ENCODE measurements around the gene CYP2F1.
"Not testable (repeated sequence)": the region's sequence is repeated elsewhere in the genome, so short reads cannot be mapped to it uniquely, and the experiment has no call there.

CYP2F1 gene, protein sequence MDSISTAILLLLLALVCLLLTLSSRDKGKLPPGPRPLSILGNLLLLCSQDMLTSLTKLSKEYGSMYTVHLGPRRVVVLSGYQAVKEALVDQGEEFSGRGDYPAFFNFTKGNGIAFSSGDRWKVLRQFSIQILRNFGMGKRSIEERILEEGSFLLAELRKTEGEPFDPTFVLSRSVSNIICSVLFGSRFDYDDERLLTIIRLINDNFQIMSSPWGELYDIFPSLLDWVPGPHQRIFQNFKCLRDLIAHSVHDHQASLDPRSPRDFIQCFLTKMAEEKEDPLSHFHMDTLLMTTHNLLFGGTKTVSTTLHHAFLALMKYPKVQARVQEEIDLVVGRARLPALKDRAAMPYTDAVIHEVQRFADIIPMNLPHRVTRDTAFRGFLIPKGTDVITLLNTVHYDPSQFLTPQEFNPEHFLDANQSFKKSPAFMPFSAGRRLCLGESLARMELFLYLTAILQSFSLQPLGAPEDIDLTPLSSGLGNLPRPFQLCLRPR

DNA sequence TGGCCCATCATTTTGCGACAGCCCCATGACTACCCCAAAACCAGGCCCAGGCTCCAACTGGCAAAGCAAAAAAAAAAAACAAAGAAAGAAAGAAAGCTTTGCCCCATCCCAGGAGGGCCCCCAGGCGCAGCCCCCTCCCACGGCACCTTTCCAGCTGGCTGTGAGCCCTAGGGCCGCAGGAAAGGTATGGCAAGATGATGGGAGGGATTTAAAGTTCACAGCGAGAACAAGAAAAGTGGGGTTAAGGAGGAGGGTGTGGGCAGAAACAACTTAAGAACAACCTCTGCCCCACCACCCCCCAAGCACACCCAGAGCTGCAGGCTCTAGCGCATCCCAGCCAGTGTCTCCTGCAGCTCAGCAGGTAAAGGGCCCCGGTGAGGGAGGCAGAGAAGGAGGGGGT, at the start of gene CYP2F1:
Gene CYP2F1, plus strand, starts transcription at position 301 of the 400 bp plus-strand sequence. CDS start 1,757 bp downstream, outside the sequence.
- DNase-seq (ENCODE audit: extremely low read depth in 1 of 2, low read depth in 1 of 2) = no peak

DNA sequence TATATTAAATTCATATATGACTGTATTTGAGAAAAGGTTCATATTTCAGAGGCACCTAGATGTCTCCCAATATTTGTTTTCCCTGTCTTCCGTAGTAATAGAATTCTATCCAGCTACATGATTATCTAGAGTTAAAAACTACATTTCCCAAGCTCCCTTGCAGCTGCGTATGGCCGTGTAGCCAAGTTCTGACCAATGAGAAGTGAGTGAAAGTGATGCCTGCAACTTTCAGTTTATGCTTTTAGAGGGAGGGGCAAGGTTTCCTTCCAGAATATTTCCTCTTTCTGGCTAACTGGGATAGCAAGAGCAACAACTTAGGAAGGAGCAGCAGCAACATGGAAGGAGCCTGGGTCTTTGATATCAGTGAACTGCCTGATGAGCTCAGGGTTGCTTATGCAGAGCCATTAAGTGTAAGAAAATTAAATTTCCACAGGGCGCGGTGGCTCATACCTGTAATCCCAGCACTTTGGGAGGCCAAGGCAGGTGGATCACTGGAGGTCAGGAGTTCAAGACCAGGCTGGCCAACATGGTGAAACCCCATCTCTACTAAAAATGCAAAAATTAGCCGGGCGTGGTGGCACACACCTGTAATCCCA, 49.2 kb upstream of the CYP2F1 start:
- DNase-seq (ENCODE audit: extremely low read depth in 1 of 2, low read depth in 1 of 2) = no peak

DNA sequence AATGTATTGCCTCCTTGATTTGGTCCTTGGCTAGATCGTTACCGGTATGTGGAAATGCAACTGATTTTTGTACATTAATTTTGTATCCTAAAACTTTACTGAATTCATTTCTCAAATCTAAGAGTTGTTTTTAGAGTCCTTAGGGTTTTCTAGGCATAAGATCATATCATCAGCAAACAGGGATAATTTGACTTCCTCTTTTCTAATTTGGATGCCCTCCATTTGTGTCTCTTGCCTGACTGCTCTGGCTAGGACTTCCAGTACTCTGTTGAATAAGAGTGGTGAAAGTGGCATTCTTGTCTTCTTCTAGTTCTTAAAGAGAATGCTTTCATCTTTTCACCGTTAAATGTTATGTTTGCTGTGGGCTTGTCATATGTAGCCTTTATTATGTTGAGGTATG, 37.9 kb upstream of the CYP2F1 start:
- no peak for DNase-seq (ENCODE audit: extremely low read depth in 1 of 2, low read depth in 1 of 2)

DNA sequence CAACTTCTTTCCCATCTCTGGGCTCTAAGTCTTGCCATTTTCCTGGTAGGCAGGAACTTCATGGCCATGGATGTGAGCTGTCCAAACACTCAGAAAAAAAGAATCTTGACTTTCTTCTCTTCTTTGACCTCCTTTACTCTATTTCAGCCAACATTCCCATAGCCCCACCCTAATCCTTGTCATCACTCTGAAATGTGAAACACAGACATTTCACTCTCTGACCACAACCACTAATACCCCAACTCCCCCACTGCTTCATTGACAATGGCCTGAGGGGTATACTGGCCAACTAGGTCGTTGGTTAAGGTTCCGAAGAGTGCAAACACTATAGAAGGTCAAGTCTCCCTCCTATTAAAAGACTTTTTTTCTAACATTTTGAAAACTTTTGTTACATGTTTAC, 30.7 kb upstream of the CYP2F1 start:
- no peak for DNase-seq (ENCODE audit: extremely low read depth in 1 of 2, low read depth in 1 of 2)

DNA sequence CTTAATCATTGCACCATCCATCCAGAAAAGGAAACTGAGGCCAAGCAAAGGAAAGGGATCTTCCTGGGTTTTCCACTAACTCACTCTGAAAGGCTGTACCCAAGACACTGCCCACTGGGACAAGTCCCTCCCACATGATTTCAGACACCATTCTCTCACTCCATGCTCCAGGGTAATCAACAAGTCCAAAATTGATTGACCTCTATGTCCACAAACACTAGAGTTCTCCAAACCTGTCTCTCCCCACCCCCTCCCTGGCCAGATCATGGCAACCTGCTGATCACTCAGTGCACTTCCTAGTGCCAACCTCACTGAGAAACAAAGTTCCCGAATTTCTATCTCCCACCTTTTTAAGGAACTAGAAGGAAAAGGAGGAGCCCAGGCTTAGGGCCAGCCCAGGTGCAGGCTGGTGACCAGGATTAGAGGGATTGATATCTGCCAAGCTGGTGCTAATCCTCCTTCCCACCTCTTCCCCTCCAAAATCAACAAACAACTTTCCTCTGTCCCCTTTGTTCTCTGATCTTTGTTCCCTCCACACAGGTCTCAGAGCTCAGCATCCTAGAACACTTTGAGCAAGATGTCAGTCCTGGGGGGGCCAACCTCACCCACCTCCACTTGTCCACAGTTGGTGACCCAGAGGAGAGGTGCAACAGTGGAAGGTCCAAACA, 28.4 kb upstream of the CYP2F1 start:
- no peak for DNase-seq (ENCODE audit: extremely low read depth in 1 of 2, low read depth in 1 of 2)

DNA sequence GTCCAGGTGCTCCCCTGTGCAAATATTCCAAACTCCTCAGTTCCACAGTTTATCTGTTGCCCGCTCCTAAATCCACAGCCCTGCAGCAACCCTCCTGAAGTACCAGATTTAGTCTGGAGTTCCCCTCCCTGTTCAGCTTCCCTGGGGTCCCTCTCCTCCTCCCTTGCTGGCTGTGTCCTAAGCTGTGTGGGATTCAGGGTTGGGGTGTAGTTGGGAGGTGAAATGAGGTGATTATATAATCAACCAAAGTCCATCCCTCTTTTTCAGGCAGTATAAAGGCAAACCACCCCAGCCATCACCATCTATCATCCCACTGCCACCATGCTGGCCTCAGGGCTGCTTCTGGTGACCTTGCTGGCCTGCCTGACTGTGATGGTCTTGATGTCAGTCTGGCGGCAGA, 26.1 kb upstream of the CYP2F1 start, which contains the start of gene CYP2A13:
Gene CYP2A13, plus strand, starts transcription at position 301 of the 400 bp plus-strand sequence. Its CDS starts 21 bp downstream, at position 322.
- DNase-seq (ENCODE audit: extremely low read depth in 1 of 2, low read depth in 1 of 2) = no peak

DNA sequence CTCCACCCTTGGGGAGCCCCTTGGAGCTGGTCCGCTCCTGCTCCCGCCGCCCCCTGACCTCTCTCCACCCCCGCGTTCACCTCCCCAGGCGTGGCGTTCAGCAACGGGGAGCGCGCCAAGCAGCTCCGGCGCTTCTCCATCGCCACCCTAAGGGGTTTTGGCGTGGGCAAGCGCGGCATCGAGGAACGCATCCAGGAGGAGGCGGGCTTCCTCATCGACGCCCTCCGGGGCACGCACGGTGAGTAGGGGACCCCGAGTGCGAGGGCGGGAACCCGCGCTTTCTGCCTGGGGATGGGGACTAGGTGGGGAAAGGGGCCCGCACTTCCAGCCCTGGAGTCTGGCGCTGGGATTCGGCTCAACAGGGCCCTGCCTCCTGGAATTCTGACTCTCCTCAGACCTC, 24.3 kb upstream of the CYP2F1 start:
- no peak for DNase-seq (ENCODE audit: extremely low read depth in 1 of 2, low read depth in 1 of 2)

DNA sequence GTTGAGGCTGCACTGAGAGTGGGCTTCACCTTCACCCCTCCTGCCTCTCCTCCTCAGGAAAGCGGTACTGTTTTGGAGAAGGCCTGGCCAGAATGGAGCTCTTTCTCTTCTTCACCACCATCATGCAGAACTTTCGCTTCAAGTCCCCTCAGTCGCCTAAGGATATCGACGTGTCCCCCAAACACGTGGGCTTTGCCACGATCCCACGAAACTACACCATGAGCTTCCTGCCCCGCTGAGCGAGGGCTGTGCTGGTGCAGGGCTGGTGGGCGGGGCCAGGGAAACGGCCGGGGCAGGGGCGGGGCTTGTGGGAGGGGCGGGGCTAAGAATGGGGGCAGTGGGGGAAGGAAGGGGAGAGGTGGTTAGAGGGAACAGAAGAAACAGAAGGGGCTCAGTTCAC, 18.5 kb upstream of the CYP2F1 start:
- no peak for DNase-seq (ENCODE audit: extremely low read depth in 1 of 2, low read depth in 1 of 2)

DNA sequence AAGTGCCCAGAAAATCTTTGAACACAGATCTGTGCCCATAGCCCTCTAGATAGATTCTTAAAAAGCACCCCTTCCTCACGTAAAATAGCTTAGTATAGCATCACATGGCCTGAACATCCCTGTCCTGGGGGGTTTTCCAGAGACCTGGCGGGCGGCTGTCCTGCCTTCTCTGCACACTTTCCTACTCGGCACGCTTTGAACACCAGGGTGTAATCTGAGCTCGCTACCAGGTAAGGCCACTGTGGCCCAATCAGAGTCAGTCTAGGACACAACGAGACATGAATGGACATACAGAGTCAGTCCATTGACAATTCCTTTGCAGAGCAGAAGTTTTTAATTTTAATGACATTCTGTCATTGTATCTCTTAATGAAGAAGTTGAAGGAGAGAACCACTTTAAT, 17.9 kb upstream of the CYP2F1 start:
- no peak for DNase-seq (ENCODE audit: extremely low read depth in 1 of 2, low read depth in 1 of 2)

DNA sequence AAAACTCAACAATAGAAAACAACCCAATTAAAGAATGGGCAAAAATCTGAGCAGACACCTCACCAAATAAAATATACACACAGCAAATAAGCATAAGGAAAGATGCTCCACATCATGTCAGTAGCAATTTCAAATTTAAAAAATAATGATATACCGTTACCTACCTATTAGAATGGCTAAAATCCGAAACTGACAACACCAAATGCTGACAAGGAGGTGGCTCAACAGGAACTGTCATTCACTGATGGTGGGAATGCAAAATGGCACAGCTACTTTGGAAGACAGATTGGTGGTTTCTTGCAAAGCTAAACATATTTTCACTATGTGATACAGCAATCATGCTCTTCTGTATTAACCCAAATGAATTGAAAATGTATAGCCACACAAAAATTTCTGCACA, 16.9 kb upstream of the CYP2F1 start:
- DNase-seq (ENCODE audit: extremely low read depth in 1 of 2, low read depth in 1 of 2) = no peak

DNA sequence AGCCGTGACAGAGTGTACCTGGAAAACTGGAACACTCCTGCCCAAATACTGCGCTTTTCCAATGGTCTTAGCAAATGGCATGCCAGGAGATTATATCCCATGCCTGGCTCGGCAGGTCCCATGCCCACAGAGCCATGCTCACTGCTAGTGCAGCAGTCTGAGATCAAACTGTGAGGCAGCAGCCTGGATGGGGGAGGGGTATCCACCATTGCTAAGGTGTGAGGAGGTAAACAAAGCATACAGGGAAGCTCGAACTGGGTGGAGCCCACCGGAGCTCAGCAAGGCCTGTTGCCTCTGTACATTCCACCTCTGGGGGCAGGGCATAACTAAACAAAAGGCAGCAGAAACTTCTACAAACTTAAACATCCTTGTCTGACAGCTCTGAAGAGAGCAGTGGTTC, 15.5 kb upstream of the CYP2F1 start:
- no peak for DNase-seq (ENCODE audit: extremely low read depth in 1 of 2, low read depth in 1 of 2)

DNA sequence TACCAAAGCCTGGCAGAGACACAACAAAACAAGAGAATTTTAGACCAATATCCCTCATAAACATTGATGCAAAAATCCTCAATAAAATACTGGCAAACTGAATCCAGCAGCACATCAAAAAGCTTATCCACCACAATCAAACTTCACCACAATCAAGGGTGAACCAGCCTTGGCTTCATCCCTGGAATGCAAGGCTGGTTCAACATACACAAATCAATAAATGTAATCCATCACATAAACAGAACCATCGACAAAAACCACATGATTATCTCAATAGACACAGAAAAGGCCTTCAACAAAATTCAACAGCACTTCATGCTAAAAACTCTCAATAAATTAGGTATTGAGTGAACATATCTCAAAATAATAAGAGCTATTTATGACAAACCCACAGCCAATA, 12.0 kb upstream of the CYP2F1 start:
- DNase-seq (ENCODE audit: extremely low read depth in 1 of 2, low read depth in 1 of 2) = not testable (repeated sequence)

DNA sequence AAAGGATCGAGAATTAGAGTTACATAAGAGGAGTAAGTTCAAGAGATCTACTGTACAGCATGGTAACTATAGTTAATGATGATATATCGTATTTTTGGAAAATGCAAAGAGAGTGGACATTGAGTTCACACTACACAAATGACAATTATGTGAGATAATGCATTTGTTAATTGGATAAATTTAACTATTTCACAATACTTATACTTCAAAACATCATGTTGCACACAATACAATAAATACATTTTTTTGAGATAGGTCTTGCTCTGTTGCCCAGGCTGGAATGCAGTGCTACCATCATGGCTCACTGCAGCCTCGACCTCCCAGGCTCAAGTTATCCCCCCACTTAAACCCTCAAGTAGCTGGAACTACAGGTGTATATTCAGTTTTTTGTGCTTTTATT, 8.1 kb upstream of the CYP2F1 start:
- no peak for DNase-seq (ENCODE audit: extremely low read depth in 1 of 2, low read depth in 1 of 2)

DNA sequence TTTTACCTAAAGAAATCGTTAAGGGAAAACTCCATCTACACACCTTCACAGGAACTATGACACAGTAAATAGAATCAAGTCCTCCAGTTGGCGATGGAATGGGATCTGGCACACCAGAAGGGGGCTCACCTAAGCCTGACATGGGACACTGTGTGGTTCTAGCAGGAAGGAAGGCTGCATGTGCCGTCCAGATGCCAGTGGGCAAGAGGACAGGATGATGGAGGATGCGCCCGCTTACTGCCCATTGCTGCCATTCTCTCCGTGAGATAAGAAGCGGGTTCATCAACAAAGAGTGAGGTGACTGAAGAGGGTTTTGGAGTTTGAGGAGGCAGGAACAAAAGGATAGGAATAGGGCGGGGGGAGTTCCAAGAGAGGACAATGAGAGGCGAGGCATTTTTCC, 2.9 kb upstream of the CYP2F1 start:
- no peak for DNase-seq (ENCODE audit: extremely low read depth in 1 of 2, low read depth in 1 of 2)

DNA sequence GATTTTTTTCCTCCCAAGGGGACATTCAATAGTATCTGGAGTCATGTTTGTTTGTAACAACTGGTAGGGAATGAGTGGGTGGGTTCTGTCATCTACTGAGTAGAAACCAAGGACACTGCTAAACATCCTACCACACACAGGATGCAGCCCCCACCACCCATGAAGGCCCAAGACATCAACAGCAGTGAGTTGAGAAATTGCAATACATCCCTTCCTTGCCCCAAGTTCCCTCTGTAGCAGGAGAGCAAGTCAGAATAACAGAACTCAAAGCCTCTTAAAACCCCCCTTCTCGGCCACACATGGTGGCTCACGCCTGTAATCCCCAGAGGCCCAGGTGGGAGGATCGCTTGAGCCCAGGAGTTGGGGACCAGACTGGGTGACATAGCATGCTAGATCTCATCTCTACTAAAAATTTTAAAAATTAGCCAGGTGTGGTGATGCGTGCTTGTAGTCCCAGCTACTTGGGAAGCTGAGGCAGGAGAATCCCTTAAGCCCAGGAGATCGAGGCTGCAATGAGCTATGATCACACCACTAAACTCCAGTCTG, 2.4 kb upstream of the CYP2F1 start:
- DNase-seq (ENCODE audit: extremely low read depth in 1 of 2, low read depth in 1 of 2) = no peak

DNA sequence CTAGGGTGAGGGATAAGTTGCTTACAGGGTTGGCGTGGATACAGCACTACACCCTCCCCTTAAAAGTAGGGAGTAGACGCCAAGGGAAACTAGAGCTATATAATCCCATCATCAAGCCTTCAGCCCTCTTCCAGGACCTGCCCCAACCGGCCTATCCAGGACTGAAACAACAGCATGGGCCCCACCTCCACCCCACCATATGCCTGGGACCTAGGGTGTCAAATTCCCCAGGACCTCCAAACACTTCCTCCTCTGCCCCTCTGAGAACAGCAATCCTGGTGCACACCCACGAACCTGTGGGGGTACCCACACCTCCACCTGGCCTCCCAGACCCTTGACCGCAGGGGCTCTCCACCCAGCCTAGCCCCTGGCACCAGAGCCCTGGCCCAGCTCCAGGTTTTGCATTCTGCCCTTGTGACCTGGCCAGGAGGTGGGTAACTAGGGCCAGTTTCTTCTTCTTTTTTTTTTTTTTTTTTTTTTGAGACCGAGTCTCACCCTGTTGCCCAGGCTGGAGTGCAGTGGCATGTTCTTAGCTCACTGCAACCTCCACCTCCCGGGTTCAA, 1.4 kb upstream of the CYP2F1 start:
- DNase-seq (ENCODE audit: extremely low read depth in 1 of 2, low read depth in 1 of 2) = no peak

DNA sequence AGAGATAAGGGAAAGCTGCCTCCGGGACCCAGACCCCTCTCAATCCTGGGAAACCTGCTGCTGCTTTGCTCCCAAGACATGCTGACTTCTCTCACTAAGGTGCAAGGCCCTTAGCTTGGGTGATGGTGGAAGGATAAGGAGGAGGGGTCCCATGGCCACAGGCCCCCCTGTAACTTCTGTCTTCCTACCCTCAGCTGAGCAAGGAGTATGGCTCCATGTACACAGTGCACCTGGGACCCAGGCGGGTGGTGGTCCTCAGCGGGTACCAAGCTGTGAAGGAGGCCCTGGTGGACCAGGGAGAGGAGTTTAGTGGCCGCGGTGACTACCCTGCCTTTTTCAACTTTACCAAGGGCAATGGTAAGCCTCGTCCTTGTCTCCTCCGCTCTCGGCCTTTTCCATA, 2.0 kb downstream of the CYP2F1 start:
- DNase-seq (ENCODE audit: extremely low read depth in 1 of 2, low read depth in 1 of 2) = no peak

DNA sequence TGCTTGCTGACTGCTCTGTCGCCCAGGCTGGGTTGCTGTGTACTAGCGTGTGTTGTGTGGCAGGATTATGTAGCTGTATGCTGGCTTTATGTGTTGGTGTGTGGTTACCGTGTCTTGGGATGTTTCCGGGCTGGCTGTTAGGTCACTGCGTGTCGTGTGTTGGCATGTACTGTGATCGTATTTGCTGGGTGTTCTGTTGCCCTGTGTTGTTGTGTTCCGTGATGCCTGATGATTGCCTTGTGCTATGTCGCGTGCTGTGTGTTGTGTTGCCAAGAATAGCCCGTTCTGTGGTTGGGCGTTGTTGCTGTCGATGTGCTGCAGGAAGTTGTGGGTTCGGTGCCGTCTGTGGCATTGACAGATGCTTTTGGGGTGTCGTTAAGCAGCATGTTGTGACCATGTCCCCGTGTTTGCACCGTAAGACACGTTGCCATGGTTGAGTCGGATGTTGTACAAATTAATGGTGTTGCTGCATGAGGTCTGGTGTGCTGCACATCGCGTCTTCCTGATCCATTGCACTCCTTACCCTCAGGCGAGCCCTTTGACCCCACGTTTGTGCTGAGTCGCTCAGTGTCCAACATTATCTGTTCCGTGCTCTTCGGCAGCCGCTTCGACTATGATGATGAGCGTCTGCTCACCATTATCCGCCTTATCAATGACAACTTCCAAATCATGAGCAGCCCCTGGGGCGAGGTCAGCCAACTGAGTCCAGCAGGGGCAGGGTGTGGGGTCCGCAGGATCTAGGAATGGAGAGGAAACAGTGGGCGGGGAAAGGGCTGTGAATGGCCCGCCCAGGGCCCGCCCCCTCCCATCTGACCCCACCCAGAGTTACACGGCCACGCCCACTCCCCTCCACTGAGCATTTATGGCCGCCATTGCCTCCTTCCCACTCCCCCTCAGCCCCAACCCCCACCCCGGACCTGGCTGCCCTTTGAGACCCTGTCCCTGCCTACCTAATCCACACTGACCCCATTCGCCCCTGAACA, 7.0 kb downstream of the CYP2F1 start:
- DNase-seq (ENCODE audit: extremely low read depth in 1 of 2, low read depth in 1 of 2) = peak; percentile 20 to 28

DNA sequence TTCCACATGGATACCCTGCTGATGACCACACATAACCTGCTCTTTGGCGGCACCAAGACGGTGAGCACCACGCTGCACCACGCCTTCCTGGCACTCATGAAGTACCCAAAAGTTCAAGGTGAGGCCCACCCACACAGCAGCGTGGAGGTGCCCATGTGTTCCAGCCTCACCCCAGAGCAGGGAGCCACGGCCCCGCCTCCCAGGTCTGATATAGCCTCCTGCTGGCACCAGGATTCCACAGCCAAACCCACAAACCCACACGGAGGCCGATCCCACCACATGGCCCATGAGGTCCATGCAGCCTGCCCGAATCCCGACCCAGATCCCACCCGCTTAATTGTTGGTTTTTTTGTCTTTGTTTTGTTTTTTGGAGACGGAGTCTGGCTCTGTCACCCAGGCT, 8.6 kb downstream of the CYP2F1 start:
- not testable (repeated sequence) for DNase-seq (ENCODE audit: extremely low read depth in 1 of 2, low read depth in 1 of 2)

DNA sequence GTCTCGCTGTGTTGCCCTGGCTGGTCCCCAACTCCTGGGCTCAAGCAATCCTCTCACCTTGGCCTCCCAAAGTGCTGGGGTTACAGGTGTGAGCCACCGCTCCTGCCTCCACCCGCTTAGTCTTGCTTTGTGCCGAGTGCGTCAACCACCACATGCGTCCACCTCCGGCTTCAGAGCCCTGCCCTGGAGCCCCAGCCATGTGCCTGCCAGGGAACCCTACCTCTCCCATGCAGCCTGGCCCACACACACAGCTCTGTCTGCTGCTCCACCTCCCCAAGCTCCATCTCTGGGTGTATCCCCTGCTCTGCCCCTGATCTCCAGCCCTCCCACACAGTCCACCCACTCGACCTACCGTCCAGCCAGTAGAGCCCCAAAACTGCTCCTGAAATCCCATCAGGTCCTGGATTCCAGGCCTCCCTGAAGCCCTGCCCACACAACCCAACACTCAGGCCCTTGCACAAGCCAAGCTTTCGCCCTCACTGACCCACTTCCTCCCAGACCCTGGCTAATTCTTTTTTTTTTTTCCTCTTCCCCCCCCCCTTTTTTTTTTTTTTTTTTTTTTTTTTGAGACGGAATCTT, 9.6 kb downstream of the CYP2F1 start:
- no peak for DNase-seq (ENCODE audit: extremely low read depth in 1 of 2, low read depth in 1 of 2)
